Body of pancreas (tissue), 4 donors: ENCODE results near the gene SMIM28. TPM values are rescaled to one million over a fixed set of nuclear protein-coding genes. Genes with fewer than 3 reads are reported as not detected.

Experiments used
- ATAC-seq: fragments of 150-250 bp; one replicate; pipeline ENCODE4 v1.9.1; 2016
- DNase-seq, 4 donors: peaks; one replicate each; pipeline ENCODE4 v3.0.0-alpha.2; 2019
- H3K27ac ChIP-seq, 4 donors: fragments of 200-600 bp; sonication (generic); 1 replicate in 3 of 4; 2 replicates in 1 of 4; pipeline versions ENCODE4 v1.5.1 to v1.6.1; 2016 to 2019; ENCODE audit warnings: mild to moderate bottlenecking in 1 of 4, mixed read lengths in 1 of 4, moderate library complexity in 1 of 4
- H3K27me3 ChIP-seq, 2 donors: fragments of 200-600 bp; sonication (generic); one replicate each; pipeline ENCODE4 v1.6.0; 2016; ENCODE audit warnings: mild to moderate bottlenecking in 1 of 2
- H3K36me3 ChIP-seq, 2 donors: fragments of 200-600 bp; sonication (generic); replicated peaks in 1 of 2; 2 replicates each; pipeline ENCODE4 v1.5.1; 2016; ENCODE audit warnings: low read depth in 2 of 2; ENCODE audit not compliant: insufficient read depth in 1 of 2
- H3K4me1 ChIP-seq: fragments of 200-600 bp; sonication (generic); one replicate; pipeline ENCODE4 v1.6.0; 2016
- H3K4me3 ChIP-seq, 2 donors: fragments of 200-600 bp; sonication (generic); 1 replicate in 1 of 2; 2 replicates in 1 of 2; pipeline ENCODE4 v1.5.1; 2016 to 2019
- H3K9me3 ChIP-seq, 3 donors: fragments of 200-600 bp; sonication (generic); 1 replicate in 2 of 3; 2 replicates in 1 of 3; pipeline ENCODE4 v1.5.1; 2016
- CTCF ChIP-seq, 7 experiments: fragments of 450-650 bp in 4 of 7; fragments of 200-600 bp in 3 of 7; sonication (generic) in 3 of 7; IDR thresholded peaks; one replicate each; pipeline ENCODE4 v1.5.1; 2016 to 2019; ENCODE audit warnings: antibody characterized with exemption in 7 of 7
- POLR2A ChIP-seq, 3 donors: fragments of 450-650 bp; IDR thresholded peaks; one replicate each; pipeline ENCODE4 v1.6.1; 2016; ENCODE audit warnings: antibody characterized with exemption in 3 of 3, mild to moderate bottlenecking in 2 of 3
- WGBS, 2 donors: methylation state at CpG; one replicate each; pipeline ENCODE4 v1.1.5; 2017; 5-methylcytosine and 5-hydroxymethylcytosine counted together
- intact Hi-C: fragments of 100-400 bp; cut with DNase I; formaldehyde crosslinking; loops from one replicate; pipeline ENCODE4 v1.15.1; 2023
- total RNA-seq, 2 donors: library from RNA; depleted of rRNA; stranded (reverse); fragments of >200 nt; gene quantifications; one replicate each; pipeline ENCODE4 v1.1.0, GENCODE V29; 2016

The SMIM28 gene
- total RNA-seq, 2 donors from 2014 or later = not detected

GRCh38 chr6:138377042-138377441, 663 bp upstream of the SMIM28 start:
- intact Hi-C loops = no loop called here
- TF ChIP-seq CTCF (IDR thresholded peaks at IDR 0.05) = no peak
- TF ChIP-seq POLR2A (IDR thresholded peaks at IDR 0.05) = no peak
- Histone ChIP-seq H3K36me3 (no peaks in the 10 kb centered on the region), H3K4me1 (no peaks in the 10 kb centered on the region), H3K9me3 (no peaks in the 10 kb centered on the region), H3K4me3 (no peak overlapping the region), H3K27ac (no peak overlapping the region), H3K27me3 (no peaks in the 10 kb centered on the region)
- ATAC-seq (no peak), DNase-seq (no peak)

GRCh38 chr6:138378463-138378862, 758 bp downstream of the SMIM28 start:
- Histone ChIP-seq H3K27ac (no peak overlapping the region), H3K9me3 (no peaks in the 10 kb centered on the region), H3K36me3 (no peaks in the 10 kb centered on the region), H3K27me3 (no peaks in the 10 kb centered on the region), H3K4me1 (no peaks in the 10 kb centered on the region), H3K4me3 (no peak overlapping the region)
- intact Hi-C loops = no loop called here
- peak in 1 of 4 donors; percentile 13 for DNase-seq
- WGBS, 2 donors = 30 to 38% methylated on average over 4 of the region's 4 CpGs
- ATAC-seq = no peak
- TF ChIP-seq CTCF (IDR thresholded peaks at IDR 0.05) (no peak), POLR2A (IDR thresholded peaks at IDR 0.05) (no peak)

- no peak for TF ChIP-seq CTCF (IDR thresholded peaks at IDR 0.05)
- no peak for TF ChIP-seq POLR2A (IDR thresholded peaks at IDR 0.05)
- Histone ChIP-seq H3K27me3 (no peaks in the 10 kb centered on the region), H3K9me3 (no peaks in the 10 kb centered on the region), H3K27ac (no peak overlapping the region), H3K36me3 (no peaks in the 10 kb centered on the region), H3K4me3 (no peak overlapping the region), H3K4me1 (peaks cover 3% of the 10 kb centered on the region)
- DNase-seq = no peak
- 87 to 92% methylated on average over 4 to 8 of the region's 8 CpGs for WGBS, 2 donors
- ATAC-seq = no peak
- intact Hi-C loops = no loop called here
Measured at GRCh38 chr6:138382498-138383265, 5.0 kb downstream of the SMIM28 start.

- no peak for ATAC-seq
Measured at GRCh38 chr6:138383776-138384175, 6.1 kb downstream of the SMIM28 start.

More at GRCh38 chr6:138383776-138384175, 6.1 kb downstream of the SMIM28 start:
- intact Hi-C loops = no loop called here
- H3K4me1 ChIP-seq = peaks cover 7% of the 10 kb centered on the region
- no peak overlapping the region for H3K27ac ChIP-seq
- no peaks in the 10 kb centered on the region for H3K36me3 ChIP-seq
- H3K4me3 ChIP-seq = no peak overlapping the region
- TF ChIP-seq POLR2A (IDR thresholded peaks at IDR 0.05) (no peak), CTCF (IDR thresholded peaks at IDR 0.05) (no peak)
- H3K27me3 ChIP-seq = no peaks in the 10 kb centered on the region
- 61 to 68% methylated on average over 3 of the region's 3 CpGs for WGBS, 2 donors
- no peaks in the 10 kb centered on the region for H3K9me3 ChIP-seq
- DNase-seq = no peak
